Glutamatergic neuron (in vitro differentiated cells): ENCODE measurements around the gene CENATAC. TPM values are rescaled to one million over a fixed set of nuclear protein-coding genes. Genes with fewer than 3 reads are reported as not detected.
"Not testable (repeated sequence)": the region's sequence is repeated elsewhere in the genome, so short reads cannot be mapped to it uniquely, and the experiment has no call there.

Experiments used
- DNase-seq: peaks from one replicate; pipeline ENCODE4 v3.0.0; 2022
- H3K27ac Mint-ChIP-seq: one replicate; pipeline ENCODE4 v1.8.0; 2020; ENCODE audit warnings: mild to moderate bottlenecking, mixed read lengths, inconsistent platforms; ENCODE audit not compliant: unreplicated experiment
- H3K27me3 Mint-ChIP-seq: one replicate; pipeline ENCODE4 v1.8.0; 2020; ENCODE audit warnings: mild to moderate bottlenecking, moderate library complexity, mixed read lengths, inconsistent platforms; ENCODE audit not compliant: unreplicated experiment
- H3K36me3 Mint-ChIP-seq: one replicate; pipeline ENCODE4 v1.8.0; 2020; ENCODE audit warnings: mild to moderate bottlenecking, mixed read lengths, inconsistent platforms; ENCODE audit not compliant: unreplicated experiment
- H3K4me1 Mint-ChIP-seq: one replicate; pipeline ENCODE4 v1.8.0; 2020; ENCODE audit warnings: mild to moderate bottlenecking, low read depth, mixed read lengths, inconsistent platforms; ENCODE audit not compliant: unreplicated experiment
- H3K4me3 Mint-ChIP-seq: one replicate; pipeline ENCODE4 v1.8.0; 2020; ENCODE audit warnings: mild to moderate bottlenecking, mixed read lengths, inconsistent platforms; ENCODE audit not compliant: unreplicated experiment
- H3K9me3 Mint-ChIP-seq: one replicate; pipeline ENCODE4 v1.8.0; 2020; ENCODE audit warnings: mild to moderate bottlenecking, moderate library complexity, mixed read lengths, inconsistent platforms; ENCODE audit not compliant: unreplicated experiment
- CTCF ChIP-seq: fragments of 200-600 bp; sonication (generic); IDR thresholded peaks from one replicate; pipeline ENCODE4 v1.5.0; 2021; ENCODE audit not compliant: partially characterized antibody, unreplicated experiment
- long read RNA-seq: library from polyadenylated mRNA; unstranded; transcript quantifications from one replicate; pipeline ENCODE4 v2.0.0, GENCODE V29; 2020; ENCODE audit not compliant: unreplicated experiment
- total RNA-seq: library from RNA; stranded (reverse); fragmentation: NEBNext Ultra II Directional; extraction: Animal tissue kit (Norgen Biotek cat#: 25700); gene quantifications from one replicate; pipeline ENCODE4 v1.2.1, GENCODE V29; 2021; ENCODE audit not compliant: unreplicated experiment

The CENATAC gene
- 72.3 TPM for total RNA-seq
- long read RNA-seq, partial matches to known transcripts = 2 of 6 reads
- long read RNA-seq, other reads (novel, unspliced or antisense) = 2 of 6 reads

DNA sequence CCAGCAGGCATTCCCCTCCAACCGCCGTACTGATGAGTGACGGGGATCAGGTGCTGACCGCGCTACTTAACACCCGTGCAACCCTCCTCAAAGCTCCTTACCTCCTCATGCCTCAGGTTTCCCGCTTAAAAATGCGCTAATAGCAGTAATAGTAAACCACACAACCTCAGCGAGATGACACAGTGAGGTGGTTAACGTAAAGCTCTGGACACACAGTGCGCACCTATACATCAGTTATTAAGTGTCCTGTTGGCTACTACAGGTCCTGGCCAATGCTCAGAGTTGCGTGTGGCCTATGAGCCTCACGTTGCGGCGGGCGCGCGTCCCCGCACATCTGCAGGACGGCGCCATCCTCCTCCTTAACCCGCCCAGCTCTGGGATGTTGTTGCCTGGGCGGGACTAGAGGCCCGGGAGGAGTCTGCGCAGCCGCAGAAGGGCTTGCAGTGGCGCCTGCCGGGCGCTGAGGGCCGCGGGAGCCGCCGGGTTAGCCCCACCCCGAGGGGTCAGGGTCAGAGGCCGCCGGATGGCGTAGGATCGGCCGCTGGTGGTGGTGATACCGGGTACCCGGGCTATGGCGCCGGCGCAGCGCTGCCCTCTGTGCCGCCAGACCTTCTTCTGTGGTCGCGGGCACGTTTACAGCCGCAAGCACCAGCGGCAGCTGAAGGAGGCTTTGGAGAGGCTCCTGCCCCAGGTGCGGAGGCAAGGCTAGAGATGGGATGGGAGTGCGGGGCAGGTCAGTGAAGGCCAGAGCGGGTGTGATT is at the start of gene CENATAC:
CENATAC (plus strand) TSS at position 512 of the 761 bp plus-strand sequence; CDS start at position 572, 60 bp downstream.
- peak within 1 kb of the TSS; percentile 95 for H3K27ac Mint-ChIP-seq
- H3K9me3 Mint-ChIP-seq = peaks cover 6% of the 10 kb centered on the region
- peak; percentile 98 for DNase-seq
- peaks cover 5% of the 10 kb centered on the region for H3K36me3 Mint-ChIP-seq
- TF ChIP-seq CTCF = no peak
- peaks cover 4% of the 10 kb centered on the region for H3K4me1 Mint-ChIP-seq
- H3K27me3 Mint-ChIP-seq = peaks cover 4% of the 10 kb centered on the region
- peak within 1 kb of the TSS; percentile 98 for H3K4me3 Mint-ChIP-seq

DNA sequence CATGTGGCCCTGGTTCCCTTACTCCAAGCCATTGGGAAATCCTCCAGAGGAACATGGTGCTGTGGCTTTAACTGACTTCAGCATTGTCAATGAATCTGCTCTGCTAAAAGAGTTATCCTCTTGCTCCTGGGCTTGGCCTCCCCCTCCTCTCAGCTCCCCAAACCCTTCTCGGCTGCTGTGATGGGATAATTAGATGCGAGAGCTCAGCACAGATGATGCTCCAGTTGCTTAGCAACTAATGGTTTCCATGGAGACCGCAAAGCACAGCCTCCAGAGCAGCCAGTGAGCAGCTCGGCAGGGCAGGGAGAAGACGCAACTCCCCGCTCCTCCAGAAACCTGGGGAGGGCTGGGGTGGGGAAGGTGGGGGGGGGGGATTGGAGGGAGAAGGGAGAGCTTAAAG is 44.7 kb upstream of the CENATAC start:
- no peaks in the 10 kb centered on the region for H3K36me3 Mint-ChIP-seq
- H3K27me3 Mint-ChIP-seq = peaks cover 1% of the 10 kb centered on the region
- peaks cover 3% of the 10 kb centered on the region for H3K9me3 Mint-ChIP-seq
- H3K27ac Mint-ChIP-seq = peak overlapping the region; percentile 8
- TF ChIP-seq CTCF = no peak
- H3K4me3 Mint-ChIP-seq = peak overlapping the region; percentile 79
- H3K4me1 Mint-ChIP-seq = peaks cover 8% of the 10 kb centered on the region
- DNase-seq = peak; percentile 80

DNA sequence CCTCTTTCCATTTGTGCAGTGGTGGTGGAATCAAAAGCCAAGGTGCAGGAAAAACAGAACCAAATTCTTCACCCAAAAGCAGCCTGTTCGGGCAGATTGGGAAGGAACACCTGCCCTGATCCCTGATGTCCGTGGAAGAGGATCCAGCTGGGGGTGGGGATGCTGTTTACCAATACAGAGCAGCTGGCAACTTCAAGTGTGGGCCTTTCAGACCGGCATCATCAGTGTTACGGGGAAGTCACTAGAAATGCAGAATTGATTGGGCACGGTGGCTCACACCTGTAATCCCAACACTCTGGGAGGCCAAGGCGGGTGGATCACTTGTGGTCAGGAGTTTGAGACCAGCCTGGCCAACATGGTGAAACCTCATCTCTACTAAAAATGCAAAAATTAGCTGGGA is 44.0 kb upstream of the CENATAC start:
- not testable (repeated sequence) for H3K27me3 Mint-ChIP-seq, H3K9me3 Mint-ChIP-seq, H3K27ac Mint-ChIP-seq, H3K4me1 Mint-ChIP-seq, H3K36me3 Mint-ChIP-seq
- DNase-seq = peak; percentile 18
- peak overlapping the region; percentile 62 for H3K4me3 Mint-ChIP-seq

DNA sequence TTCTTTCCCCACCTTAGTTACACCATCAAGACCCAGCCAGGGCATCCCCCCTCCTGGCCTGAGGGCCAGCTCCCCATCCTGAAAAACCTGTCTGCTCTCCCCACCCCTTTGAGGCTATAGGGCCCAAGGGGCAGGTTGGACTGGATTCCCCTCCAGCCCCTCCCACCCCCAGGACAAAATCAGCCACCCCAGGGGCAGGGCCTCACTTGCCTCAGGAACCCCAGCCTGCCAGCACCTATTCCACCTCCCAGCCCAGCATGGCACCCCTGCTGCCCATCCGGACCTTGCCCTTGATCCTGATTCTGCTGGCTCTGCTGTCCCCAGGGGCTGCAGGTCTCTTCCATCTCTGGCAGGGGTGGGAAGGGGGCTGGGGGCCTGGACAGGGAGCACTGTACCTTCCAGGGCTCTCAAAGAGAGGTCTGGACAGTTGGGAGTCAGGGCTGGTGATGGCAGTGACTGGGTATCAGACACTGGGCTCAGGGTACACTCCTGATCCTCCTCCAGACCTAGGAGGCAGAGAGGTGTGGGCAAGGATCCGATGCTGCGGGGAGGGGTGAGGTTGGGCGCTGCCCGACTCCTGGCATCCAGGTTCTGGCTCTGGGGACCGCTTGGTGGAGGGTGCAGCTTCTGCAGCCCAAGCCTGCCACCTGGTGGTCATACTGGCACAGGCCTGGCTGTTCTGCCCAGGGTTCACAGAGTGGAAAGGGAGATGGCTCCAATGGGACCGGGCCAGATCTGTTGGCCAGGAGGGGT is 41.7 kb upstream of the CENATAC start, which contains the start of gene UPK2:
UPK2 (plus strand) TSS at position 205 of the 753 bp plus-strand sequence; CDS start at position 258, 53 bp downstream.
- peaks cover 1% of the 10 kb centered on the region for H3K27me3 Mint-ChIP-seq
- H3K4me3 Mint-ChIP-seq = no peak within 1 kb of the TSS
- peak; percentile 93 for TF ChIP-seq CTCF
- peaks cover 3% of the 10 kb centered on the region for H3K9me3 Mint-ChIP-seq
- no peaks in the 10 kb centered on the region for H3K36me3 Mint-ChIP-seq
- peak; percentile 95 for DNase-seq
- H3K4me1 Mint-ChIP-seq = peaks cover 8% of the 10 kb centered on the region
- no peak within 1 kb of the TSS for H3K27ac Mint-ChIP-seq

DNA sequence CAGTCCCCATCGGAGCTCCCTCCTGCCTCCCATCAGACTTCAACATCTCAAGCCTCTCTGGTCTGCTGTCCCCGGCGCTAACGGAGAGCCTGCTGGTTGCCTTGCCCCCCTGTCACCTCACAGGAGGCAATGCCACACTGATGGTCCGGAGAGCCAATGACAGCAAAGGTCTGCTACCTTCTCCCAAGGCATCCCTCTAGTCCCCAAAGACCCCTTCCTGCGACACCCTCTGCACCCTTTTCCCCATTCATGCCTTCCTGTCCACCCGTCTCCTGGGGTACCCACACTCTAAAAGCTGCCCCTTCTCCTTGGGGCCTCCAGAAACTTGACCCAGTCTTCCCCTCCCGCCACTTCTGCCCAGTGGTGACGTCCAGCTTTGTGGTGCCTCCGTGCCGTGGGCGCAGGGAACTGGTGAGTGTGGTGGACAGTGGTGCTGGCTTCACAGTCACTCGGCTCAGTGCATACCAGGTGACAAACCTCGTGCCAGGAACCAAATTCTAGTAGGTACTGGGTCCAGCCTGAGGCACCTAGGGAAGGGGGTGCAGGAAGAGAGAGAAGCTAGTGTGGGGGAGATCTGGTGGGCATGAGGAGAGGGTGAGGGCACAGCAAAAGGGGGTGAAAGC is 41.0 kb upstream of the CENATAC start:
- H3K9me3 Mint-ChIP-seq = peaks cover 2% of the 10 kb centered on the region
- no peak overlapping the region for H3K27ac Mint-ChIP-seq
- H3K4me1 Mint-ChIP-seq = peaks cover 8% of the 10 kb centered on the region
- no peak for DNase-seq
- TF ChIP-seq CTCF = peak; percentile 34
- H3K27me3 Mint-ChIP-seq = peaks cover 1% of the 10 kb centered on the region
- no peaks in the 10 kb centered on the region for H3K36me3 Mint-ChIP-seq
- no peak overlapping the region for H3K4me3 Mint-ChIP-seq
